NOMO-1 treated with dmso at 0.1 percent for 144 hours (cell line): ENCODE measurements around the gene GLOD5.
"Not testable (repeated sequence)": the region's sequence is repeated elsewhere in the genome, so short reads cannot be mapped to it uniquely, and the experiment has no call there.

ENCODE experiments used
- DNase-seq: peaks from one replicate; lab custom pipeline; 2025; ENCODE audit not compliant: unreplicated experiment; lab: John Stamatoyannopoulos, UW

The GLOD5 gene

GRCh38 chrX:48792219-48792618, 30.7 kb downstream of the GLOD5 start:
- DNase-seq = no peak

GRCh38 chrX:48793935-48794334, 32.4 kb downstream of the GLOD5 start:
- no peak for DNase-seq

- DNase-seq = no peak
These were observed 32.9 kb downstream of the GLOD5 start for GRCh38 chrX:48794340-48794910.

- no peak for DNase-seq
These were observed 33.5 kb downstream of the GLOD5 start for GRCh38 chrX:48794911-48795515.

GRCh38 chrX:48798318-48798717, 36.8 kb downstream of the GLOD5 start:
- DNase-seq = no peak

- no peak for DNase-seq
These were observed 39.2 kb downstream of the GLOD5 start for GRCh38 chrX:48800574-48801279.

GRCh38 chrX:48801280-48802088, 39.9 kb downstream of the GLOD5 start, which contains the start of gene HDAC6:
TSS of gene HDAC6 (plus strand) at chrX:48802067. CDS start at chrX:48802693, 626 bp downstream.
- DNase-seq = peak; percentile 96

- DNase-seq = peak; percentile 63
These were observed 40.8 kb downstream of the GLOD5 start for GRCh38 chrX:48802089-48802904.

GRCh38 chrX:48802905-48803200, 41.3 kb downstream of the GLOD5 start:
- DNase-seq = no peak

GRCh38 chrX:48806081-48806480, 44.5 kb downstream of the GLOD5 start:
- DNase-seq = no peak

GRCh38 chrX:48813644-48814043, 52.1 kb downstream of the GLOD5 start:
- DNase-seq = no peak

GRCh38 chrX:48814722-48815121, 53.2 kb downstream of the GLOD5 start:
- no peak for DNase-seq

GRCh38 chrX:48815266-48815665, 53.7 kb downstream of the GLOD5 start:
- no peak for DNase-seq

- no peak for DNase-seq
These were observed 54.7 kb downstream of the GLOD5 start for GRCh38 chrX:48816014-48816810.

- DNase-seq = no peak
These were observed 56.6 kb downstream of the GLOD5 start for GRCh38 chrX:48818098-48818497.

GRCh38 chrX:48818866-48819265, 57.3 kb downstream of the GLOD5 start:
- DNase-seq = no peak

GRCh38 chrX:48819394-48819793, 57.8 kb downstream of the GLOD5 start:
- not testable (repeated sequence) for DNase-seq

- DNase-seq = no peak
These were observed 61.5 kb downstream of the GLOD5 start for GRCh38 chrX:48823053-48823452.
